Neuronal stem cell (in vitro differentiated cells): ENCODE measurements around the gene USP13.
A peak's percentile ranks its signal among the peaks of the same experiment; 100 is the strongest.

Experiments
- DNase-seq: peaks from one replicate; pipeline ENCODE4 v3.0.0-alpha.2; 2013; ENCODE audit warnings: low spot score
- H2AFZ ChIP-seq: one replicate; pipeline ENCODE4 v1.6.1; 2013; ENCODE audit warnings: mild to moderate bottlenecking, low read length, inconsistent platforms
- H2AK5ac ChIP-seq: 2 replicates; pipeline ENCODE4 v1.6.1; 2013; ENCODE audit warnings: low read depth, mild to moderate bottlenecking, inconsistent platforms, low read length, moderate library complexity, mixed read lengths
- H2BK120ac ChIP-seq: 2 replicates; pipeline ENCODE4 v1.6.1; 2013; ENCODE audit warnings: low read depth, mild to moderate bottlenecking, inconsistent platforms, low read length, moderate library complexity, mixed read lengths
- H2BK12ac ChIP-seq: one replicate; pipeline ENCODE4 v1.6.1; 2013; ENCODE audit warnings: low read length, inconsistent platforms
- H2BK15ac ChIP-seq: 2 replicates; pipeline ENCODE4 v1.6.1; 2013; ENCODE audit warnings: mild to moderate bottlenecking, low read length, inconsistent platforms, mixed read lengths
- H2BK5ac ChIP-seq: one replicate; pipeline ENCODE4 v1.6.1; 2013; ENCODE audit warnings: inconsistent platforms, mild to moderate bottlenecking, low read length, moderate library complexity
- H3K14ac ChIP-seq: one replicate; pipeline ENCODE4 v1.6.1; 2013; ENCODE audit warnings: low read length, inconsistent platforms
- H3K18ac ChIP-seq: 2 replicates; pipeline ENCODE4 v1.6.1; 2013; ENCODE audit warnings: low read length, inconsistent platforms
- H3K23ac ChIP-seq: 2 replicates; pipeline ENCODE4 v1.6.1; 2013; ENCODE audit warnings: low read depth, mild to moderate bottlenecking, mixed read lengths, low read length, inconsistent platforms; ENCODE audit not compliant: poor library complexity
- H3K27ac ChIP-seq: replicated peaks from 3 replicates; pipeline ENCODE4 v1.5.1; 2013; ENCODE audit warnings: low read length, inconsistent platforms
- H3K27me3 ChIP-seq, 3 experiments: 2 replicates each; pipeline ENCODE4 v1.6.1; 2013; ENCODE audit warnings: low read length in 3 of 3, mild to moderate bottlenecking in 2 of 3, inconsistent platforms in 1 of 3, low read depth in 1 of 3, mixed read lengths in 1 of 3, moderate library complexity in 1 of 3; ENCODE audit not compliant: control insufficient read depth in 3 of 3, insufficient read depth in 3 of 3
- H3K36me3 ChIP-seq, 2 donors: replicated peaks in 1 of 2; 2 replicates each; pipeline ENCODE4 v1.6.1; 2013; ENCODE audit warnings: low read length in 2 of 2; ENCODE audit not compliant: control insufficient read depth in 2 of 2, insufficient read depth in 2 of 2
- H3K4ac ChIP-seq: 2 replicates; pipeline ENCODE4 v1.6.1; 2013; ENCODE audit warnings: inconsistent platforms, mild to moderate bottlenecking, low read length, moderate library complexity
- H3K4me1 ChIP-seq, 2 donors: 1 replicate in 1 of 2; 2 replicates in 1 of 2; pipeline ENCODE4 v1.6.1; 2013; ENCODE audit warnings: low read length in 2 of 2, low read depth in 1 of 2; ENCODE audit not compliant: control insufficient read depth in 2 of 2, insufficient read depth in 1 of 2
- H3K4me2 ChIP-seq: one replicate; pipeline ENCODE4 v1.6.1; 2013; ENCODE audit warnings: mild to moderate bottlenecking, low read length, inconsistent platforms; ENCODE audit not compliant: insufficient read depth, poor library complexity, severe bottlenecking
- H3K4me3 ChIP-seq, 2 donors: 2 replicates each; pipeline ENCODE4 v1.5.1; 2013; ENCODE audit warnings: low read length in 2 of 2, mild to moderate bottlenecking in 2 of 2, inconsistent platforms in 1 of 2, moderate library complexity in 1 of 2
- H3K79me1 ChIP-seq: one replicate; pipeline ENCODE4 v1.6.1; 2013; ENCODE audit warnings: low read depth, mild to moderate bottlenecking, inconsistent platforms, low read length, moderate library complexity
- H3K9ac ChIP-seq: one replicate; pipeline ENCODE4 v1.6.1; 2013; ENCODE audit warnings: mild to moderate bottlenecking, low read depth, low read length, inconsistent platforms; ENCODE audit not compliant: poor library complexity
- H3K9me3 ChIP-seq, 2 donors: replicated peaks in 1 of 2; 2 replicates each; pipeline versions ENCODE3 to v1.6.1; 2013; ENCODE audit warnings: low read length in 2 of 2, mild to moderate bottlenecking in 2 of 2, inconsistent platforms in 1 of 2, low read depth in 1 of 2, mixed read lengths in 1 of 2, moderate library complexity in 1 of 2; ENCODE audit not compliant: control insufficient read depth in 2 of 2, insufficient read depth in 1 of 2
- H4K8ac ChIP-seq: one replicate; pipeline ENCODE4 v1.6.1; 2013; ENCODE audit warnings: low read depth, mild to moderate bottlenecking, inconsistent platforms, low read length, moderate library complexity
- H4K91ac ChIP-seq: one replicate; pipeline ENCODE4 v1.6.1; 2013; ENCODE audit warnings: low read length, low read depth, mild to moderate bottlenecking, inconsistent platforms; ENCODE audit not compliant: poor library complexity
- WGBS, 2 donors: extraction: QIAGEN DNeasy Blood & Tissue Kit; methylation state at CpG; one replicate each; pipeline ENCODE4 v1.1.7; 2013; ENCODE audit warnings: missing lambda C conversion rate in 2 of 2, mixed read lengths in 1 of 2; ENCODE audit not compliant: insufficient read length in 2 of 2, insufficient replicate concordance in 1 of 2; ENCODE audit errors: extremely low coverage in 2 of 2; 5-methylcytosine and 5-hydroxymethylcytosine counted together

USP13 gene

DNA sequence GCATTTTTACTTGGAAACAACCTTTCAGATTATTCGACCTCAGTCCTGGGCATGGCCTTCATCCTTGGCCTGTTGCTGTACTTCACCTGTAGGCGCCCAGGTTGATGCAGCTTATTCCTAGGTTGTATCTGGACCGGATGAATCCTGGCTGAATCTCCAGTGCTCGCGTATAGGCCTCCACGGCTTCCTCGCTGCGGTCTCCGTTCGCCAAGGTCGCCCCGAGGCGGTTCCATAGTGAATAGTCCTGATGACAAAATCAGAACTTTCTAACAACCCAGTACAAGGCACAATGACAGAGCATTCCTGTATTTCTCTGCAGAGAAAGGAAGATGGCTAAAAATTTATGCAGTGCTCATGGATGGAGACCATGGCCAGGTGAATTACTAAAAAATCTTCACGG is 154.7 kb downstream of the USP13 start:
- Histone ChIP-seq H3K79me1 (no peaks in the 10 kb centered on the region), H3K27me3 (no peaks in the 10 kb centered on the region), H3K36me3 (no peaks in the 10 kb centered on the region), H2AK5ac (no peak overlapping the region), H3K23ac (no peak overlapping the region), H2AFZ (no peak overlapping the region), H3K4me1 (no peaks in the 10 kb centered on the region), H3K9me3 (no peaks in the 10 kb centered on the region), H3K4me2 (no peak overlapping the region), H4K8ac (no peak overlapping the region), H2BK5ac (no peak overlapping the region), H3K27ac (no peak overlapping the region), H3K14ac (no peak overlapping the region), H3K9ac (no peak overlapping the region), H4K91ac (no peak overlapping the region), H3K4ac (no peak overlapping the region), H2BK120ac (no peak overlapping the region), H3K4me3 (no peak overlapping the region), H2BK15ac (no peak overlapping the region), H2BK12ac (no peak overlapping the region), H3K18ac (no peak overlapping the region)
- no peak for DNase-seq
- no CpG with 5 or more reads among the region's 14 CpGs for WGBS, 2 donors

DNA sequence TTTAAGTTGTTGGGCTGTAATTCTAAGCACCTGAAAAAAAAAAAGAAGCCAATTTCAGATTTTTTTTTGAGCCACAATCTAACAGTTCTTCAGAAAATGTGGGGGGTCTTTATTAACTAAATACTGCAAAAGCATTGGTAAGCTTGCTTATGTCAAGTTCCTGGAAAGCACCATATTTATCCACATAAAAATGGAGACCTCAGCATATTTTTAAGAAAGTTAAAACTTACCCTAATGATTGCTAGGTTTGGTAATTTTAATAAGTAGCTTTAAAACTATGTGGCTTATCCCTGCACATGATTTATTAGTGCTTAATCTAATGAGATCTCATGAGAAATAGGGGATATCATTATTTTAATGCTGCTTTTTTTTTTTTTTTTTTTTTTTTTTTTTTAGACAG is 156.8 kb downstream of the USP13 start:
- Histone ChIP-seq H3K23ac (no peak overlapping the region), H3K27me3 (no peaks in the 10 kb centered on the region), H3K4me1 (no peaks in the 10 kb centered on the region), H2AK5ac (no peak overlapping the region), H2BK5ac (no peak overlapping the region), H2BK15ac (no peak overlapping the region), H3K27ac (no peak overlapping the region), H3K14ac (no peak overlapping the region), H3K4me3 (no peak overlapping the region), H3K36me3 (no peaks in the 10 kb centered on the region), H2AFZ (no peak overlapping the region), H2BK120ac (no peak overlapping the region), H4K8ac (no peak overlapping the region), H2BK12ac (no peak overlapping the region), H3K4me2 (no peak overlapping the region), H3K18ac (no peak overlapping the region), H3K9me3 (no peaks in the 10 kb centered on the region), H3K79me1 (no peaks in the 10 kb centered on the region), H4K91ac (no peak overlapping the region), H3K4ac (no peak overlapping the region), H3K9ac (no peak overlapping the region)
- DNase-seq = no peak

DNA sequence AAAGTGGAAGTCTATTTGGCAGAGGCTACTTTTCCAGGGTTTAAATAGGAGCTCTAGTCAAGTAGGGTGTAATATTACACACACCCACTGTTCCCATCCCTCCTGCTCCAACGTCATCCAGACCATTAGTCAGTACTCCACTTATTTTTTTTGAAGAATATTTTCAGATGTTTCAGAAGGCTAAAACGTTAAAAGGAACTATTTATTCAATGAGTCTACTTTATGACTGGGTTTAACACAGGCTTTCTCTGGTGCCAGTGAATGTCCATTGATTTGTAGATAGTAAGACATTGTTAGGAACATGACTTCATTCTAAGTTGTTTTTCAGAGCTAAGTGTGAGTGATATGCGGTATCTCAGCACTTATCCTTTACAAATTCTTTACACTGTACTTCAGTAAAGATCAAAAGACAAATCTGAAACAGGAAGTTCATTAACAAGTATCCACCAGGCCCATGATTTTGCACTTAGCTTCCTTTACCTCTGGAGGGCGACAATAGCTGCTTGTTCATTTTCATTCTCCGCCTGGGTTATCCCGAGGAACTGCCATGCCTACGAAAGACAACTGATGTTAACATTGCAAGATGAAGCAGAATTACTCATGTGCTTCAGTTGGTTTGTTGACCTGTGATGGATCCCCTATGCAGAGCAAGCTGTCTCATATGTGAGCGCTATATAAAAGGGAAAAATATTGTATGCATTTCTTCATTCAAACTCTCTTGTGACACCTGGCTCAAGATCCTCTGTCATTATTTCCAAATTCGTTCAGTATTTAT is 158.7 kb downstream of the USP13 start:
- WGBS, 2 donors = no CpG with 5 or more reads among the region's 9 CpGs
- H2BK120ac ChIP-seq = no peak overlapping the region
- H3K9me3 ChIP-seq = no peaks in the 10 kb centered on the region
- H2AFZ ChIP-seq = peak overlapping the region; percentile 56
- no peaks in the 10 kb centered on the region for H3K4me1 ChIP-seq
- no peak overlapping the region for H3K4ac ChIP-seq
- no peak overlapping the region for H2BK15ac ChIP-seq
- no peak overlapping the region for H3K18ac ChIP-seq
- no peak overlapping the region for H4K8ac ChIP-seq
- H3K14ac ChIP-seq = no peak overlapping the region
- no peak overlapping the region for H3K4me3 ChIP-seq
- no peaks in the 10 kb centered on the region for H3K27me3 ChIP-seq
- no peak overlapping the region for H3K27ac ChIP-seq
- no peak overlapping the region for H3K4me2 ChIP-seq
- no peak overlapping the region for H2BK12ac ChIP-seq
- H2BK5ac ChIP-seq = no peak overlapping the region
- no peak overlapping the region for H4K91ac ChIP-seq
- no peak overlapping the region for H2AK5ac ChIP-seq
- H3K79me1 ChIP-seq = no peaks in the 10 kb centered on the region
- no peak overlapping the region for H3K9ac ChIP-seq
- peak; percentile 42 for DNase-seq
- no peak overlapping the region for H3K23ac ChIP-seq
- H3K36me3 ChIP-seq = no peaks in the 10 kb centered on the region

DNA sequence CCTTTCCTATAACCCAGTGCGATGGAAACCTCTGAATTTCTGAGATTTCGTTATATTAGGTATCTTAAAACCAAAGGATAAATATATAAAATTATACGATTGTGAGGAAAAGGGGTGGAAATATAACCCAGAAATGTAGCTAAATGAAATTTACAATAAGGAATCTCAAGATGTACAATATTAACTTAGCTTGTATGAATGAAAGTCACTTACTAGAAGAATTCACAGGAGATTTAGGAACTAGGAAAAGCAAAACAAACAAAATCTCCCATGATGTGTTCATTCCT is 159.2 kb downstream of the USP13 start:
- H2BK12ac ChIP-seq = no peak overlapping the region
- no peaks in the 10 kb centered on the region for H3K9me3 ChIP-seq
- DNase-seq = no peak
- no peak overlapping the region for H3K18ac ChIP-seq
- no peak overlapping the region for H2AK5ac ChIP-seq
- no peak overlapping the region for H3K23ac ChIP-seq
- H3K27me3 ChIP-seq = no peaks in the 10 kb centered on the region
- H3K14ac ChIP-seq = no peak overlapping the region
- no peak overlapping the region for H3K4ac ChIP-seq
- no peaks in the 10 kb centered on the region for H3K4me1 ChIP-seq
- no peak overlapping the region for H2BK120ac ChIP-seq
- 100% methylated on average over 1 of the region's 3 CpGs; no CpG with 5 or more reads in 1 of the 2 donors for WGBS, 2 donors
- H3K36me3 ChIP-seq = no peaks in the 10 kb centered on the region
- no peak overlapping the region for H2BK15ac ChIP-seq
- H2AFZ ChIP-seq = no peak overlapping the region
- H3K9ac ChIP-seq = no peak overlapping the region
- no peak overlapping the region for H3K27ac ChIP-seq
- H4K91ac ChIP-seq = no peak overlapping the region
- no peaks in the 10 kb centered on the region for H3K79me1 ChIP-seq
- no peak overlapping the region for H3K4me3 ChIP-seq
- H2BK5ac ChIP-seq = no peak overlapping the region
- H4K8ac ChIP-seq = no peak overlapping the region
- H3K4me2 ChIP-seq = no peak overlapping the region
